GM19240 (cell line): ENCODE results near the gene DNAH14.
"Not testable (repeated sequence)": the region's sequence is repeated elsewhere in the genome, so short reads cannot be mapped to it uniquely, and the experiment has no call there.

Experiments
- DNase-seq: peaks from one replicate; pipeline ENCODE4 v3.0.0; 2011; ENCODE audit warnings: low spot score; ENCODE audit not compliant: insufficient read length

The DNAH14 gene

DNA sequence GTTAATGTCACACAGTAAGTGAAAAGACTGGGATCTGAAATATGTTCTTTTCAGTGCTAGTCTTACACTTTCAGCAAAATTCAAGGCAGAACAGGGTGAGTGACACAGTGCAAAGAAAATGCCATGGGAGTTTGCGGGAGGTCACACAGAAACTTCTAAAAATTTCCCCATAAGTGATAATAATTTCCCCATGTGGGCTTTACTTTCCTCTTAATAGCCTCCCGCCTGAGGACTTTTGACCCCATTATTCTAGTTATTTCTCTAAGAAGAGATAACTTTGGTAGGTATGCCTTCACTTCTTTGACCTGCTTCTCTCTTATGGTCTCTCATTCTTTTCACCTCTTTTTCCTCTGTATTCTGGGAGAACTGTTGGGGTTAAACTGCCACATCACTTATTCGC is 8.1 kb upstream of the DNAH14 start:
- no peak for DNase-seq

DNA sequence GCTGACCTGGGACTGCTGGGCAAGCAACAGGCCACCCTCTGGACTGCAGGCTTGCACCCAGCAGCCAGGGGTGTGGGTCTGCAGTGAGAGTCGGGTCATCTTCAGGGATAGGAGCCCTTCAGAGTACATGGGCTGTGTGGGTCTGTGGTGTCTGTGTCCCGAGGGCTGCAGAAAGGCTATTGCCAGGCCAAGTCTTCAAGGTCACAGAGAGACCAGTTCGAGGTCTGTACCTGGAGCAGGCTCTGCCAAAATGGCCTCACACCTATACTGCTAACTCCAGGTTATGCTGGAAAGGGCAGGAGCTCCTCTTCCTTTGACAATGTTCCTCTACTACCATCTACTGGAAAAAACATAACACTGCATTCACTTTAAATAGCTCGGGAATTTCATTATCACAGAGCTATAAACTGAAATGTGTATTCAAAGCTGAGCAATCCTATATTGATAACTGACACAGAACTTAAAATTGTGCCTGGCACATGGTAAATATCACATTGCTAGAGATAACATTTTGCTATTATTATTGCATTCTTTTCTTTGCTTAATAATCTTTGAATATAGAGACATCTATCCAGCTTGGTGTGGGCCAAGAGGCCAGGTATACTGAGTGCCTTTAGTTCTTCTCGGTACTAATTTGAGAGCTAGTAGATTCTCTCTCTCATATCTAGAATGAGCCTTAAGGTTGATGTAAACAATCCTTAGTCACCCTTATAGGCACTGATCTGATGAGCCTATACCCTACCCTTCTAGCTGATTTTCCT is 6.9 kb upstream of the DNAH14 start:
- no peak for DNase-seq

DNA sequence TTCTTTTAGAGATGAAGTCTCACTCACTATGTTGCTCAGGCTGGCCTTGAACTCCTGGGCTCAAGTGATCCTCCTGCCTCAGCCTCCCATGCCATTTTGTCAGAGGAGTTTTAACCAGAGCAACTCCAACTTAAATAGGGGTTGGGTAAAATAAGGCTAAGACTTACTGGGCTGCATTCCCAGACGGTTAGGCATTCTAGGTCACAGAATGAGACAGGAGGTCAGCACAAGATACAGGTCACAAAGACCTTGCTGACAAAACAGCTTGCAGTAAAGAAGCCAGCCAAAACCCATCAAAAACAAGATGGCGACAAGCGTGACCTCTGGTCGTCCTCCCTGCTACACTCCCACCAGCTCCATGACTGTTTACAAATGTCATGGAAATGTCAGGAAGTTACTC is 5.7 kb upstream of the DNAH14 start:
- DNase-seq: no peak

DNA sequence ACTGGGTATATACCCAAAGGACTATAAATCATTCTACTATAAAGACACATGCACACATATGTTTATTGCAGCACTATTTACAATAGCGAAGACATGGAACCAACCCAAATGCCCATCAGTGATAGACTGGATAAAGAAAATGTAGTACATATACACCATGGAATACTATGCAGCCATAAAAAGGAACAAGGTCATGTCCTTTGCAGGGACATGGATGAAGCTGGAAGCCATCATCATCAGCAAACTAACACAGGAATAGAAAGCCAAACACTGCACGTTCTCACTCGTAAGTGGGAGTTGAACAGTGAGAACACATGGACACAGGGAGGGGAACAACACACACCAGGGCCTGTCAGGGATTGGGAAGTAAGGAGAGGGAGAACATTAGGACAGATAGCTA is 1.8 kb upstream of the DNAH14 start:
- DNase-seq: not testable (repeated sequence)

DNA sequence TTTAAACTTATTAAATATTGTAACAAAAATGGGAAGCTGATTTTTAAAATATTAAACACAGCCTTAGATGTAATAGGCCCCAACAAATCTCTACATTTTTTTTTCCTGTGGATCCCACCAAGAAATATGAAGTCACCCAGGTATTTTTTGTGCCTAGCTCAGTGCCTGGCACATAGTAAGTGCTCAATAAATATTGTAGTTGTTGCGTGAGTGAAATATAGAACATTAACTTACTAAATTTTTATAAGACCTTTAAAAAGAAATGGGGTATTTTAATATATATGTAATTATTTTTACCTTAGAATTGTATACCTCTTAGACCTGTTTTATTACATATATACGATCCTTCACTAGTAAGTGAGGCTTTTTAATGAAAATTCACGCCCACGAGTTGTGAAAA is 569 bp upstream of the DNAH14 start:
- DNase-seq: no peak

DNA sequence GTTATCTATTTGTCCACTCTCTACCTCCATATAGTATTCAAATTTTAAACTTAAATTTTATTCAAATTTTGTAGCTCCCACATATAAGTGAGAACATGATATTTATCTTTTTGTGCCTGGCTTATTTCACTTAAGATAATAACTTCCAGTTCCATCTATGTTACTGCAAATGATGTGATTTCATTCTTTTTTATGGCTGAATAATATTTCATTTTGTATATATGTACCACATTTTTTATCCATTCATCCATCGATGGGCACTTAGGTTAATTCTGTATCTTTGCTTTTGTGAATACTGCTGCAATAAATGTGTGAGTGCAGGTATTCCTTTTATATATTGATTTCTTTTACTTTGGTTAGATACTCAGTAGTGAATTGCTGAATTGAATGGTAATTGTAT is 2.1 kb downstream of the DNAH14 start:
- no peak for DNase-seq

DNA sequence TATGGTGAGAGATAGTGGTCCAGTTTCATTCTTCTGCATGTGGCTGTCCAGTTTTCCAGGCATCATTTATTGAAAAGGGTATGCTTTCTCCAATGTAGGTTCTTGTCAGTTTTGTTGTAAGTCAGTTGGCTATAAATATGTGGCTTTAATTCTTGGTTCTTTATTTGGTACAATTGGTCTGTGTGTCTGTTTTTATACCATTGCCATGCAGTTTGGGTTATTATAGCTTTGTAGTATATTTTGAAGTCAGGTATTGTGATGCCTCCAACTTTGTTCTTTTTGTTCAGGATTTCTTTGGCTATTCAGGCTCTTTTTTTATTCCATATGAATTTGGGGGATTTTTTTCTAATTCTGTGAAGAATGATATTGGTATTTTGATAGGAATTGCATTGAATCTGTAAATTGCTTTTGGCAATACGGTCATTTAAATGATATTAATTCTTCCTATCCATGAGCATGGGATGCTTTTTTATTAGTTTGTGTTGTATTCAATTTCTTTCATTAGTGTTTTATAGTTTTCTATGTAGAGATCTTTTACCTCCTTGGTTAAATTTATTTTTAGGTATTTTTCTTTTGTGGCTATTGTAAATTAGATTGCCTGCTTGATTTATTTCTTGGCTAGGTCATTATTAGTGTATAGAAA is 3.3 kb downstream of the DNAH14 start:
- DNase-seq: no peak

DNA sequence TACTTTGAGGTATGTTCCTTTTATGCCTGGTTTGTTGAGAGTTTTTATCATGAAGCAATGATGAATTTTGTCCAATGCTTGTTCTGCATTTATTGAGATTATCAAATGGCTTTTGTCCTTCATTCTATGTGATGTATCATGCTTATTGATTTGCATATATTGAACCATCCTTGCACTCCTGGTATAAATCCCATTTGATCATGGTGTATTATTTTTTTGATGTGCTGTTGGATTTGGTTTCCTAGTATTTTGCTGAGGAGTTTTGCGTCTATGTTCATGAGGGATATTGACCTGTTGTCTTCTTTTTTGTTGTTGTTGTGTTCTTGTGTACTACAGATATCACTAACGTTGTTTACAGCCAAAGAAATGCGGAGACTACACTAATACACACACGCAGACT is 4.1 kb downstream of the DNAH14 start:
- DNase-seq: no peak

DNA sequence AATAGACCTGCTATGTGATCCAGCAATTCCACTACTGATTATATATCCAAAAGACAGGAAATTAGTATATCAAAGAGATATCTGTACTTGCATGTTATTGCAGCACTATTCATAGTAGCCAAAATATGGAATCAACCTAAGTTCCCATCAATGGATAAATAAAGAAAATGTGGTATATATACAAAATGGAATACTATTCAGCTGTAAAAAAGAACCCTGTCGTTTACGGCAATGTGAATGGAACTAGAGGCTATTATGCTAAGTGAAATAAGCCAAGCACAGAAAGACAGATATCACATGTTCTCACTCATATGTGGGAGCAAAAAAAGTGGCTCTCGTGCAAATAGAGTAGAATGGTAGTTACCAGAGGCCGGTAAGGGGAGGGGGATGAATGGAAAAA is 9.2 kb downstream of the DNAH14 start:
- DNase-seq: no peak

DNA sequence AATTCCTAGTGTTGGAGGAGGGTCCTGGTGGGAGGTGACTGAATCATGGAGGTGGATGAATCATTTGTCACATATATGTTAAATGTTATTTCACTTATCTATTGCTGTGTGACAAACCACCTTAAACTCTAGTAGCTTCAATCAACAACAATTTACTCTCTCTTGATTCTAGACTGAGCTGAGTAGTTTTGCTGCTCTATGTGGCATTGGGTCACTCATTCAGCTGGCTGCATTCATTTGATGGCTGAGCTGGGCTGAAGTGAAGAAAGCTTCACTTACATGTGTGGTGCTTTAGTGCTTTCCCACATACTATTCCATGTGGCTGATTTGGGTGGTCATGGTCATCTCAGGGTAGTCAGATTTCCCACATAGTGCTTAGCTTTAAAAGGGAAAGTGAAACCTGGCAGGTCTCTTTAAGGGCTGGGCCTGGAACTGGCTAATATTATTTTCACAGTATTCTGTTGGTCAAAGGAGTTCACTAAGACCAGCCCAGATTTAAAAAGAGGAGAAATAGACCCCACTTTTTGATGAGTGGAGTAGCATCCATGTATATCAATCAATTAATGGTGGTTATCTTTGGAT is 10.5 kb downstream of the DNAH14 start:
- DNase-seq: no peak

DNA sequence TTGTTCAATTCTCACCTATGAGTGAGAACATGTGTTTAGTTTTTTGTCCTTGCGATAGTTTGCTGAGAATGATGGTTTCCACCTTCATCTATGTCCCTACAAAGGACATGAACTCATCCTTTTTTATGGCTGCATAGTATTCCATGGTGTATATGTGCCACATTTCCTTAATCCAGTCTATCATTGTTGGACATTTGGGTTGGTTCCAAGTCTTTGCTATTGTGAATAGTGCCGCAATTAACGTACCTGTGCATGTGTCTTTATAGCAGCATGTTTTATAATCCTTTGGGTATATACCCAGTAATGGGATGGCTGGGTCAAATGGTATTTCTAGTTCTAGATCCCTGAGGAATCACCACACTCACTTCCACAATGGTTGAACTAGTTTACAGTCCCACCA is 11.3 kb downstream of the DNAH14 start:
- DNase-seq: not testable (repeated sequence)

DNA sequence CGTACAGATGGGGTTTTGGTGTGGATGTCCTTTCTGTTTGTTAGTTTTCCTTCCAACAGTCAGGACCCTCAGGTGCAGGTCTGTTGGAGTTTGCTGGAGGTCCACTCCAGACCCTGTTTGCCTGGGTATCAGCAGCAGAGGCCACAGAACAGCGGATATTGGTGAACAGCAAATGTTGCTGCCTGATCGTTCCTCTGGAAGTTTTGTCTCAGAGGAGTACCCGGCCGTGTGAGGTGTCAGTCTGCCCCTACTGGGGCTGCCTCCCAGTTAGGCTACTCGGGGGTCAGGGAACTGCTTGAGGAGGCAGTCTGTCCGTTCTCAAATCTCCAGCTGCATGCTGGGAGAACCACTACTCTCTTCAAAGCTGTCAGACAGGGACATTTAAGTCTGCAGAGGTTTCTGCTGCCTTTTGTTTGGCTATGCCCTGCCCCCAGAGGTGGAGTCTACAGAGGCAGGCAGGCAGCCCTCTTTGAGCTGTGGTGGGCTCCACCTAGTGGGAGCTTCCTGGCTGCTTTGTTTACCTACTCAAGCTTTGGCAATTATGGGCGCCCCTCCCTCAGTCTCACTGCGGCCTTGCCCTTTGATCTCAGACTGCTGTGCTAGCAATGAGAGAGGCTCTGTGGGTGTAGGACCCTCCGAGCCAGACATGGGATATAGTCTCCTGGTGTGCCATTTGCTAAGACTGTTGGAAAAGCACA is 16.3 kb downstream of the DNAH14 start:
- not testable (repeated sequence) for DNase-seq

DNA sequence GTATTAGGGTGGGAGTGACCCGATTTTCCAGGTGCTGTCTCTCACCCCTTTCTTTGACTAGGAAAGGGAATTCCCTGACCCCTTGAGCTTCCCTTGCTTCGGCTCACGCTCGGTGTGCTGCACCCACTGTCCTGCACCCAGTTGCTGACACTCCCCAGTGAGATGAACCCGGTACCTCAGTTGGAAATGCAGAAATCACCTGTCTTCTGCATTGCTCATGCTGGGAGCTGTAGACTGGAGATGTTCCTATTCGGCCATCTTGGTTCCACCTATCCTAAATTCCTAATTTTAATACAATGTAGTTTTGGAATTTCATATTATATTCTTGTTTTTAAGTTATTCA is 16.8 kb downstream of the DNAH14 start:
- DNase-seq: not testable (repeated sequence)

DNA sequence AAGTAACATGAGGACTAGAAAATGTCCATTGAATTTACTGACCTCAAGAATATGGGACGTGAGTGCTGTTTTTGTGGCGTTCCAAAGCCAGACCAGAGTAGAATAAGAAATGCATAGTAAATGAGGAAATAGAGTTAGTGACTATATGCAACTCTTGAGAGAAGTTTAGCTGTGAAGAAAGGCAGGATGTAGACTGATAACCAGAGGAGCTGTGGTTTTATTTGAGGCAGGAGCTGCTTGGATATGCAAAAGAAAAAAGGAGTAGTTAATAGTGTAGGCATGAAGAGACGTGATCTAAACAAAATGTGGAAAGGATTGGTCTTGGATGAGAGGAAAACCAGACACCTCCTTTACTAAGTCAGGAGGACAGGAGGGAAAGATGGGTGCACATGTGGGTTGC is 28.2 kb downstream of the DNAH14 start:
- no peak for DNase-seq

DNA sequence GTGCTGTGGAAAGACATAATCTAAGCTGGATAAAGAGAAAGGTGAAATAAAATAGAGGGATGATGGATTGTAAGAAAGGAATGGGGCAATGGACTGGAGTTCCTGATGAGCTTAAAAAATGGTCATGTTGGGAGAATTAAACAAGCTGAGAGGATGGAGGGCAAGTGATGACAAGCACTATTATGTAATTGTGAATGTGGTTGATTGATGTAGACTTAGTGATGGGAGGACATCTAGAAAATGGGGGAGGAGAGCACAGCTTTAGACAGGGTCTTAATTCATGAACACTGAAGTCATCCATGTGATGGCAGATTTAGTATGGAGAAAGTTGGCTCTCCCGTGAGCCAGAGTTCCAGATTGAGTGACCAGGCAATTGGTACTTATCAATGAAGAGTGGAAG is 29.0 kb downstream of the DNAH14 start:
- DNase-seq: no peak

DNA sequence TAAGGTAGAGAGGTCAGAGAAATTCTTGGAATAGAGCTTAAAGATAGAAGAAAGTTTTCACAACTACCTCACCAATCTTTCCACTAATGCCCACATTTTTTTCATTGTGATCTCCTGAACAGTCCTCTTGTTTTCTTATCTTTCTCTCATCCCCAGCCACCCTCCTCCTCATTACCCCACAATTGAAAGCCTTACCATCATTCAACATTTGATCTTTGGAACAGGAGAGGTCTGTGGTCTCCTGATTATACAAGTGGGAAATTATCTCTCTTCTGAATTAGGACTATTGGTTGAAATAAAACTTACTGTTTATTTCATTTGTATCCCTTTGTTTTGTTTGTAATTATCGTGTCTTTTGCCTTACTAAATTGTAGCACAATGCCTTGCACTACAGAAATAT is 29.6 kb downstream of the DNAH14 start:
- no peak for DNase-seq

DNA sequence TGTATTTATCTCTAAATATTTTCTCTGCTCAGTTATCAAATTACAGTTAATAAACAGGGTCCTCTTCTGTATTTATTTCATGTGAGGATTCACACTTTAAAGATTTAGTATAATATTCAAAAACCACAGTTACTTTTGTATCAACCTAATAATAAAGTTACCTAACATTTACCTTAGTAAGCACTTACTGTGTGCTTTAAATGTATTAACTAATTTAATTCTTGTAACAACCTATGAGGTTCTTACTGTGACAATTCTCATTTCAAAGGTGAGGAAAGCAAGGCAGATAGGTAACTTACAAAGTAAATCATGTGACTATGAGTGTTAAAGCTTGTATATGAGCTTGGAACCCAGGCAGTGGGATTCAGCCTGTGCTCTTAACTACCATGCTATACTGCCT is 30.2 kb downstream of the DNAH14 start:
- no peak for DNase-seq

DNA sequence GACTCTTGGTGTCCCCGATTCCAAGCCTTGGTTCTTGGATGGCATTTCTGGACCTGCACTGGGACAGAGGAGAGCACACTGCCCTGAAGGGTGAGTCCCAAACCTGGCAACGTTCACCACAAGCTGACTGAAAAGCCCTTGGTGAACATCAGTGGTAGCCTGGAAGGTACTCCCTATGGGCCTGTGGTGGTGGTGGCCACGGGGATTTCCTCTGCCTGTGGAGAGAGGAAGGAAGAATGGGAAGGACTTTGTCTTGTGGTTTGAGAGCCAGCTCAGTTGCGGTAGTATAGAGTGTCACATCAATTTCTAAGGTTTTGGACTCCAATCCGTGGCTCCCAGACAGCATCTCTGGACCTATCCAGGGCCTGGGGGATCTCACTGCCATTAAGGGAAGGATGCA is 50.7 kb downstream of the DNAH14 start:
- no peak for DNase-seq

DNA sequence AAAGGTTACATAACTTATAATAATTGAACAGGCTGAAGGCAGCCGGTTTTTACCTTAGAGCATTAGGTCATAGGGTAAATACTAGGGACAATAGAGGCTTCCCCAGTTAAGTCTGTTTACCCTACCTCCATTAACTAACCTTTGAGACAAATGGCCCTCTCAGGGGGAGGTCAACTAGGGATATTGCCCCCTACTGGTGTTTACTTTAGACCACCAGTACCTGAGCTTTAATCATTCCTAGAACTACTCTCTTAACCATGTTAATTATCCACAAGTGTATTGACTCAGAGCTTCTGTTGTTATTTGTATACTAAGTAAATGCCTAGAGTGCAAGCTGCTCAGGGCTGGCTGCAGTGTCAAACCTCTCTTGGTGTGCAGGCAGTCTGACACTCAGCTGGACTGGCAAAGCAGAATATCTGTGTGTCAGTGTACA is 52.5 kb downstream of the DNAH14 start:
- DNase-seq: not testable (repeated sequence)

DNA sequence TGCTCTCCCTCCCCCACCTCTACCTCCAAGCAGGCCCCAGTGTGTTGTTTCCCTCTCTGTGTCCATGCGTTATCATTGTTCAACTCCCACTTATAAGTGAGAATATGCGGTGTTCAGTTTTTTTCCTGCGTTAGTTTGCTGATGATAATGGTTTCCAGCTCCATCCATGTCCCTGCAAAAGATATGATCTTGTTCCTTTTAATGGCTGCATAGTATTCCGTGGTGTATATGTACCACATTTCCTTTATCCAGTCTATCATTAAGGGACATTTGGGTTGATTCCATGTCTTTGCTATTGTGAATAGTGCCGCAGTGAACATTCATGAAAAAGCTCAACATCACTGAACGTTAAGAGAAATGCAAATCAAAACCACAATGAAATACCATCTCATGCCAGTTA is 58.6 kb downstream of the DNAH14 start:
- DNase-seq: no peak

DNA sequence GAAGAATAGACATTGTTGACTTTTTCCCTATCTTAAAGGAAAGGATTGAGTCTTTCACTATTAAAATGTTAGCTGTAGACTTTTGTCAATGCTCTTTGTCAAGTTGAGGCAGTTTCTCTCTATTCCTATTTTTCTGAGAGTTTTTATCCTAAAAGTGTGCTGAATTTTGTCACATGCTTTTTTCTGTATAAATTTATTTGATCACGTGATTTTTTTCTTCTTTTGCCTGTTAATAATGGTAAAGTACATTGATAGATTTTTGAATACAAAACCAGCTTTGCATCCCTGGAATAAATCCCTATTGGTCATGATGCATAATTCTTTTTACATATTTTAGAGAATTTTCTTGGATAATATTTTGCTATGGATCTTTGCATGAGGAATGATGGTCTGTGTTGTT is 60.1 kb downstream of the DNAH14 start:
- no peak for DNase-seq

DNA sequence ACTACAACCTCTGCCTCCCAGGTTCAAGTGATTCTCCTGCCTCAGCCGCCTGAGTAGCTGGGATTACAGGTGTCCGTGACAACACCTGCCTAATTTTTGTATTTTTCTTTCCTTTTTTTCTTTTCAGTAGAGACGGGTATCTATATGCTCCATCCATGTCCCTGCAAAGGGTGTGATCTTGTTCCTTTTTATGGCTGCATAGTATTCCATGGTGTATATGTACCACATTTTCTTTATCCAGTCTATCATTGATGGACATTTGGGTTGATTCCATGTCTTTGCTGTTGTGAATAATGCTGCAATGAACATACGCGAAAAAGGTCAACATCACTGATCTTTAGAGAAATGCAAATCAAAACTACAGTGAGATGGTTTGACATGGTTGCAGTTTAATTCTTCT is 62.1 kb downstream of the DNAH14 start:
- not testable (repeated sequence) for DNase-seq
